HG02870 (cell line): ENCODE measurements around the gene ITGA11.

Source experiments
- ATAC-seq: cut with Tn5 transposase; IDR thresholded peaks from one replicate; pipeline ENCODE4 v1.9.1; 2021; ENCODE audit warnings: mild to moderate bottlenecking, moderate library complexity; ENCODE audit not compliant: unreplicated experiment

Gene ITGA11

GRCh38 chr15:68447209-68447608 is 15.2 kb upstream of the ITGA11 start:
- no peak for ATAC-seq

- ATAC-seq = no peak
Observed at GRCh38 chr15:68445351-68445750, 13.4 kb upstream of the ITGA11 start.

GRCh38 chr15:68444336-68444735 is 12.4 kb upstream of the ITGA11 start:
- no peak for ATAC-seq

GRCh38 chr15:68442903-68443302 is 10.9 kb upstream of the ITGA11 start:
- no peak for ATAC-seq

- no peak for ATAC-seq
Observed at GRCh38 chr15:68442041-68442440, 10.1 kb upstream of the ITGA11 start.

- ATAC-seq = no peak
Observed at GRCh38 chr15:68441045-68441743, 9.2 kb upstream of the ITGA11 start.

- ATAC-seq = no peak
Observed at GRCh38 chr15:68440136-68440535, 8.2 kb upstream of the ITGA11 start.

GRCh38 chr15:68439506-68439905 is 7.5 kb upstream of the ITGA11 start:
- no peak for ATAC-seq

- ATAC-seq = no peak
Observed at GRCh38 chr15:68436680-68437079, 4.7 kb upstream of the ITGA11 start.

- ATAC-seq = no peak
Observed at GRCh38 chr15:68435966-68436365, 4.0 kb upstream of the ITGA11 start.

- ATAC-seq = no peak
Observed at GRCh38 chr15:68434021-68434420, 2.1 kb upstream of the ITGA11 start.

- no peak for ATAC-seq
Observed at GRCh38 chr15:68433551-68433950, 1.6 kb upstream of the ITGA11 start.

GRCh38 chr15:68432441-68433064 is 590 bp upstream of the ITGA11 start:
- ATAC-seq = no peak

GRCh38 chr15:68431037-68431791 is 749 bp downstream of the ITGA11 start:
- no peak for ATAC-seq

GRCh38 chr15:68430471-68431036 is 1.4 kb downstream of the ITGA11 start:
- ATAC-seq = no peak

- ATAC-seq = no peak
Observed at GRCh38 chr15:68429691-68430470, 2.1 kb downstream of the ITGA11 start.

- no peak for ATAC-seq
Observed at GRCh38 chr15:68428431-68428940, 3.5 kb downstream of the ITGA11 start.

GRCh38 chr15:68427963-68428362 is 4.0 kb downstream of the ITGA11 start:
- ATAC-seq = no peak

- ATAC-seq = no peak
Observed at GRCh38 chr15:68427366-68427765, 4.6 kb downstream of the ITGA11 start.

GRCh38 chr15:68426116-68426515 is 5.8 kb downstream of the ITGA11 start:
- no peak for ATAC-seq
